Fibroblast of lung (primary cell): ENCODE measurements around the gene PNKP. TPM values are rescaled to one million over a fixed set of nuclear protein-coding genes. Genes with fewer than 3 reads are reported as not detected.

Experiments used
- DNase-seq, 2 donors: peaks; one replicate each; pipeline versions ENCODE4 v3.0.0 to v3.0.0-alpha.2; 2010; ENCODE audit warnings: low read depth in 2 of 2
- H2AFZ ChIP-seq: 2 replicates; pipeline ENCODE4 v1.5.1; 2012; ENCODE audit warnings: low read length, control low read depth, inconsistent platforms
- H3K27ac ChIP-seq: 2 replicates; pipeline ENCODE4 v1.5.1; 2011; ENCODE audit warnings: low read length, control low read depth; ENCODE audit not compliant: insufficient read depth
- H3K27me3 ChIP-seq: 2 replicates; pipeline ENCODE4 v1.5.1; 2011; ENCODE audit warnings: mild to moderate bottlenecking, low read length; ENCODE audit not compliant: control insufficient read depth, insufficient read depth
- H3K36me3 ChIP-seq: 2 replicates; pipeline ENCODE4 v1.5.1; 2011; ENCODE audit warnings: low read length; ENCODE audit not compliant: control insufficient read depth, insufficient read depth
- H3K4me1 ChIP-seq: 2 replicates; pipeline ENCODE4 v1.5.1; 2011; ENCODE audit warnings: low read length; ENCODE audit not compliant: control insufficient read depth, insufficient read depth; ENCODE audit errors: extremely low read depth
- H3K4me2 ChIP-seq: 2 replicates; pipeline ENCODE4 v1.5.1; 2011; ENCODE audit warnings: low read length, control low read depth; ENCODE audit not compliant: insufficient read depth; ENCODE audit errors: extremely low read depth
- H3K4me3 ChIP-seq, 4 experiments: fragments of 200-600 bp in 1 of 4; sonication (generic) in 1 of 4; replicated peaks in 1 of 4; 2 replicates each; pipeline ENCODE4 v1.5.1; 2011 to 2016; ENCODE audit warnings: low read length in 4 of 4, low read depth in 3 of 4, mild to moderate bottlenecking in 3 of 4, control low read depth in 2 of 4, inconsistent platforms in 1 of 4, mixed read lengths in 1 of 4; ENCODE audit not compliant: insufficient read depth in 1 of 4; ENCODE audit errors: control extremely low read depth in 1 of 4
- H3K79me2 ChIP-seq: 2 replicates; pipeline ENCODE4 v1.5.1; 2012; ENCODE audit warnings: mild to moderate bottlenecking, low read length, inconsistent platforms; ENCODE audit not compliant: control insufficient read depth, insufficient read depth
- H3K9ac ChIP-seq: 2 replicates; pipeline ENCODE4 v1.5.1; 2011; ENCODE audit warnings: mild to moderate bottlenecking, low read length, control low read depth; ENCODE audit not compliant: insufficient read depth
- H3K9me3 ChIP-seq: 2 replicates; pipeline ENCODE4 v1.5.1; 2012; ENCODE audit warnings: low read depth, low read length; ENCODE audit not compliant: control insufficient read depth, insufficient read depth
- H4K20me1 ChIP-seq: 2 replicates; pipeline ENCODE4 v1.5.1; 2011; ENCODE audit warnings: low read length; ENCODE audit not compliant: control insufficient read depth, insufficient read depth; ENCODE audit errors: extremely low read depth
- CTCF ChIP-seq, 2 donors: IDR thresholded peaks in 1 of 2; conservative IDR thresholded peaks in 1 of 2; 1 replicate in 1 of 2; 2 replicates in 1 of 2; pipeline ENCODE4 v1.5.1; 2011 to 2012; ENCODE audit warnings: low read length in 2 of 2, control low read depth in 1 of 2, inconsistent platforms in 1 of 2, low read depth in 1 of 2, mild to moderate bottlenecking in 1 of 2
- EZH2 ChIP-seq: IDR thresholded peaks from 2 replicates; pipeline ENCODE4 v1.5.1; 2012; ENCODE audit warnings: low read length, control low read depth, mild to moderate bottlenecking; ENCODE audit errors: missing control alignments
- polyA plus RNA-seq, 2 donors: library from polyadenylated mRNA; depleted of rRNA in 1 of 2; stranded (reverse) in 1 of 2; unstranded in 1 of 2; fragments of >200 nt; gene quantifications; 2 replicates each; pipeline ENCODE4 v1.2.1, GENCODE V29; 2011 to 2012; ENCODE audit warnings: missing spikeins in 1 of 2
- total RNA-seq: library from RNA; depleted of rRNA; stranded (reverse); fragments of >200 nt; gene quantifications from 2 replicates; pipeline ENCODE4 v1.2.1, GENCODE V29; 2014

PNKP gene
- total and polyA plus RNA-seq, 2 donors (not counting 1 experiment from before 2014, with no cell fraction given) = 11.0 to 32.9 TPM

GRCh38 chr19:49814010-49814409, 53.4 kb downstream of the PNKP start:
- no peak for TF ChIP-seq CTCF (conservative IDR thresholded peaks at IDR 0.05 in 1 of 2, IDR thresholded peaks at IDR 0.05 in 1 of 2; ENCODE audit: low read depth in 1 of 2, low read length in 2 of 2)
- TF ChIP-seq EZH2 = no peak
- peaks cover 2% of the 10 kb centered on the region for H3K36me3 ChIP-seq
- H3K4me3 ChIP-seq = peak overlapping the region in 3 of 4 experiments; percentile 6 to 94 (median 88)
- H3K27me3 ChIP-seq = no peaks in the 10 kb centered on the region
- no peaks in the 10 kb centered on the region for H4K20me1 ChIP-seq
- H3K4me2 ChIP-seq = peak overlapping the region; percentile 70
- peak overlapping the region; percentile 50 for H3K9ac ChIP-seq
- peak overlapping the region; percentile 91 for H3K27ac ChIP-seq
- no peaks in the 10 kb centered on the region for H3K9me3 ChIP-seq
- peak overlapping the region; percentile 15 for H2AFZ ChIP-seq
- peaks cover 8% of the 10 kb centered on the region for H3K4me1 ChIP-seq
- no peak for DNase-seq
- peaks cover 8% of the 10 kb centered on the region for H3K79me2 ChIP-seq

DNA sequence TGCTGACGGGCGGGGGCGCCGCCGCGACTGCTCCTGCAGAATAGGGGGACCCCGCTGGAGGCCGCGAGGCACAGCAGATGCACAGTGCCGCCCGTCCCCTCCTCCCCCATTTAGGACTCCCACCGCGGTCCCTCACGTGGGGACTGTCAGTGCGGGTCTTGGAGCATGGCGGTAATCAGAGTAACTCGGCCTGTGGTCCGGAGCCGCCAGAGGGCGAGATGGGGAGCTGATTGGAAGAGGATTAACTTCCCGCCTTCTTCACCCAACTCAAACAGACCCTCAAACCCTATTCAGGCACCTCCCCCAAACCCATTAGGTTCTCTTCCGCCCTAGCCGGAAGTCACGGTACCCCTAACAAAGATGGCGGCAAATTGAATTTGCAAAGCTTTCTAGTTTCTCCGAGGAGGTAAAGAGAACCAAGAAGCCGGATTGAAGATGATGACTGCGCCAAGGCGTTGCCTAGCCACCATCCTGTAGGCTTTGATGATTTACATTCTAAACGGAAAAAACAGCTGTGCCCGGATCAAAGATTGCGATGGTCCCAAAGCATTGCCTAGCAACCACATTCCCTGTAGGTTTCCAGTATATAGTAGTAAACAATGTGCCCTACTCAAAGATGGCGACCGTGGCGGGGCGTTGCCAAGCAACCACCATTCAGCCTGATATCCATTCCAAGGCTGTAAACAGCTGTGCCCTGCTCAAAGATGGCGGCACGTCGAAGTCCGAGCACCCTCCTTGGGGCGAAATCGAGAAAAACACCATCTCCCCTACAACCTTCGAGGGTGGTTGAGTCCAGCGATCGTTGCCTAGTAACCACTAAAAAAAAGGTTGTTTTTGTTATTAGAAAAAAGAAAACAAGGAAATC, 54.1 kb downstream of the PNKP start, which contains the start of gene FUZ:
Gene FUZ, minus strand, starts transcription at position 296 of the 865 bp plus-strand sequence. Its CDS starts 186 bp downstream, at position 110.
- Histone ChIP-seq H3K9me3 (no peaks in the 10 kb centered on the region), H3K36me3 (peaks cover 2% of the 10 kb centered on the region), H3K4me1 (peaks cover 8% of the 10 kb centered on the region), H3K79me2 (peaks cover under 1% of the 10 kb centered on the region), H4K20me1 (no peaks in the 10 kb centered on the region), H3K9ac (peak within 1 kb of the TSS; percentile 75), H3K4me2 (peak within 1 kb of the TSS; percentile 90), H2AFZ (peak within 1 kb of the TSS; percentile 15), H3K4me3 (peak within 1 kb of the TSS; percentile 40 to 94 (median 70)), H3K27ac (peak within 1 kb of the TSS; percentile 91), H3K27me3 (no peaks in the 10 kb centered on the region)
- DNase-seq = peak; percentile 99
- TF ChIP-seq CTCF (conservative IDR thresholded peaks at IDR 0.05 in 1 of 2, IDR thresholded peaks at IDR 0.05 in 1 of 2; ENCODE audit: low read depth in 1 of 2, low read length in 2 of 2) = peak; percentile 29 to 32
- no peak for TF ChIP-seq EZH2

- Histone ChIP-seq H3K4me3 (peak overlapping the region; percentile 40 to 94 (median 70)), H4K20me1 (no peaks in the 10 kb centered on the region), H3K4me1 (peaks cover 8% of the 10 kb centered on the region), H2AFZ (no peak overlapping the region), H3K27me3 (no peaks in the 10 kb centered on the region), H3K4me2 (peak overlapping the region; percentile 90), H3K36me3 (peaks cover 2% of the 10 kb centered on the region), H3K9me3 (no peaks in the 10 kb centered on the region), H3K27ac (peak overlapping the region; percentile 91), H3K79me2 (no peaks in the 10 kb centered on the region), H3K9ac (peak overlapping the region; percentile 75)
- no peak for DNase-seq
- TF ChIP-seq CTCF (conservative IDR thresholded peaks at IDR 0.05 in 1 of 2, IDR thresholded peaks at IDR 0.05 in 1 of 2; ENCODE audit: low read depth in 1 of 2, low read length in 2 of 2) (no peak), EZH2 (no peak)
Measured at GRCh38 chr19:49812452-49812996, 54.9 kb downstream of the PNKP start.
